GM12878 (cell line): Measurements from ENCODE around the gene GPATCH11. TPM values are rescaled to one million over a fixed set of nuclear protein-coding genes. Genes with fewer than 3 reads are reported as not detected.

Experiments
- ATAC-seq: fragments of 200-7000 bp; cut with Tn5 transposase; 3 replicates; pipeline ENCODE4 v1.9.1; 2020; ENCODE audit warnings: mild to moderate bottlenecking, moderate library complexity
- BruUV-seq: library from RNA; stranded (reverse); fragments of 400-500 nt; replicated peaks from 2 replicates; lab custom pipeline; 2021; lab: Mats Ljungman, UMichigan
- CTCF ChIA-PET: fragments of 300-600 bp; sonication (Branson Sonifier 250); formaldehyde crosslinking; extraction: SDS; loops from one replicate; lab custom pipeline; 2021; ENCODE audit warnings: inconsistent platforms; lab: Yijun Ruan, JAX
- POLR2A ChIA-PET: fragments of 350-600 bp; formaldehyde crosslinking; extraction: SDS; loops from one replicate; lab custom pipeline; 2021; ENCODE audit warnings: inconsistent platforms; lab: Charles Lee
- RAD21 ChIA-PET: fragments of 300-600 bp; sonication (Branson Sonifier 250); formaldehyde crosslinking; loops from one replicate; lab custom pipeline; 2023; ENCODE audit warnings: antibody characterized with exemption; ENCODE audit not compliant: unreplicated experiment; lab: Charles Lee
- SMC1A ChIA-PET: fragments of 300-600 bp; sonication (Branson Sonifier 250); formaldehyde crosslinking; loops from one replicate; lab custom pipeline; 2023; ENCODE audit not compliant: unreplicated experiment, uncharacterized antibody; lab: Charles Lee
- DNase-seq: peaks from one replicate; pipeline ENCODE4 v3.0.0-alpha.2; 2011; ENCODE audit warnings: low read depth, low spot score
- FAIRE-seq: peaks from 3 replicates; lab custom pipeline; 2011; peaks lifted over from hg19 to GRCh38; lab: Jason Lieb, UNC
- H2AFZ ChIP-seq: 2 replicates; pipeline ENCODE4 v1.6.0; 2011; ENCODE audit warnings: low read depth, low read length, control low read depth; ENCODE audit not compliant: control insufficient read depth
- H3K27ac ChIP-seq: 2 replicates; pipeline ENCODE4 v1.5.1; 2011; ENCODE audit warnings: control low read depth; ENCODE audit not compliant: control insufficient read depth, insufficient read depth
- H3K27me3 ChIP-seq, 2 experiments: replicated peaks in 1 of 2; 2 replicates each; pipeline versions ENCODE4 v1.6.0 to v1.6.1; 2011; ENCODE audit warnings: low read length in 1 of 2; ENCODE audit not compliant: control insufficient read depth in 2 of 2, insufficient read depth in 2 of 2
- H3K36me3 ChIP-seq, 2 experiments: 2 replicates each; pipeline ENCODE4 v1.5.1; 2011; ENCODE audit warnings: low read length in 1 of 2; ENCODE audit not compliant: control insufficient read depth in 2 of 2, insufficient read depth in 2 of 2
- H3K4me1 ChIP-seq: 2 replicates; pipeline ENCODE4 v1.6.1; 2011; ENCODE audit warnings: mild to moderate bottlenecking, low read length, moderate library complexity, mixed read lengths; ENCODE audit not compliant: control insufficient read depth, insufficient read depth
- H3K4me2 ChIP-seq: 2 replicates; pipeline ENCODE4 v1.6.0; 2011; ENCODE audit warnings: control low read depth; ENCODE audit not compliant: control insufficient read depth, insufficient read depth
- H3K4me3 ChIP-seq: fragments of 200-600 bp; sonication (generic); 2 replicates; pipeline ENCODE4 v1.5.1; 2016
- H3K79me2 ChIP-seq: 2 replicates; pipeline ENCODE4 v1.6.0; 2011; ENCODE audit warnings: low read length; ENCODE audit not compliant: control insufficient read depth, insufficient read depth
- H3K9ac ChIP-seq: 2 replicates; pipeline ENCODE4 v1.8.0; 2011; ENCODE audit warnings: low read length, control low read depth, mixed read lengths; ENCODE audit not compliant: control insufficient read depth, insufficient read depth
- H3K9me3 ChIP-seq: replicated peaks from 3 replicates; pipeline ENCODE4 v1.5.1; 2011; ENCODE audit warnings: mild to moderate bottlenecking, low read length; ENCODE audit not compliant: control insufficient read depth, insufficient read depth
- H4K20me1 ChIP-seq: 2 replicates; pipeline ENCODE4 v1.6.0; 2011; ENCODE audit not compliant: control insufficient read depth, insufficient read depth
- MXI1 ChIP-seq: fragments of 150-350 bp; IDR thresholded peaks from 2 replicates; pipeline ENCODE4 v1.6.1; 2011; ENCODE audit warnings: low read depth, mild to moderate bottlenecking, inconsistent platforms, low read length, improper control_type of control experiment
- NKRF ChIP-seq: fragments of 450-650 bp; conservative IDR thresholded peaks from 2 replicates; pipeline ENCODE4 v1.6.1; 2017; ENCODE audit warnings: mild to moderate bottlenecking, moderate library complexity
- WGBS: methylation state at CpG from one replicate; pipeline ENCODE4 v1.1.6; 2016; ENCODE audit warnings: low lambda C conversion rate; ENCODE audit not compliant: insufficient replicate concordance, insufficient coverage; ENCODE audit errors: missing lambda C conversion rate; 5-methylcytosine and 5-hydroxymethylcytosine counted together
- in situ Hi-C: fragments of 300-500 bp; cut with MboI; formaldehyde crosslinking; loops from 9 replicates; pipeline ENCODE4 v1.14.3; 2018; ENCODE audit warnings: mixed read lengths
- intact Hi-C: fragments of 100-400 bp; cut with micrococcal nuclease; formaldehyde crosslinking; loops from one replicate; pipeline ENCODE4 v1.14.2; 2022; ENCODE audit not compliant: unreplicated experiment
- polyA plus RNA-seq, 11 experiments: library from polyadenylated mRNA; depleted of rRNA in 4 of 11; unstranded in 6 of 11; stranded (reverse) in 5 of 11; fragments of >200 nt; fragmentation: Nextera tagmentation in 4 of 11; fragmentation: Illumina TruSeq in 1 of 11; extraction: Ambion mirVana in 4 of 11; extraction: Trizol in 1 of 11; gene quantifications; 1 replicate in 1 of 11; 2 replicates in 10 of 11; pipeline versions ENCODE4 v1.2.1 to v1.2.3, GENCODE V29; 2011 to 2016; ENCODE audit warnings: inconsistent platforms in 2 of 11, missing spikeins in 2 of 11, low read depth in 1 of 11
- total RNA-seq, 4 experiments: library from RNA; depleted of rRNA in 3 of 4; stranded (reverse); fragments of >200 nt in 3 of 4; fragmentation: Illumina TruSeq in 1 of 4; extraction: Trizol in 1 of 4; gene quantifications; 2 replicates each; pipeline versions ENCODE4 v1.2.1 to v1.2.3, GENCODE V29; 2013 to 2021

The GPATCH11 gene
- total and polyA plus RNA-seq, 10 of the 15 experiments (the other 5 are each of a cell fraction or from before 2014, with no cell fraction given) = 11.5 to 31.8 (median 16.5) TPM

- DNase-seq = no peak
- ChIA-PET SMC1A (interaction anchor here (0.6 to 2.3 kb wide), 4 partner anchors 9 to 71 kb away, joined by 3 to 9 read pairs (median 6); no protein-coding TSS in a partner anchor), RAD21 (interaction anchor here (1.0 to 1.3 kb wide), 2 partner anchors 28 to 72 kb away, joined by 3 read pairs; no protein-coding TSS in a partner anchor), CTCF (interaction anchor here (1.2 to 1.3 kb wide), 2 partner anchors 8 to 121 kb away, joined by 3 to 4 read pairs; no protein-coding TSS in a partner anchor)
- FAIRE-seq = no peak
- peaks cover 41% of the 10 kb centered on the region for H3K79me2 ChIP-seq
- 0% methylated on average over 10 of the region's 10 CpGs for WGBS
- intact Hi-C loops = loop anchor here (2.0 to 5.0 kb wide), 2 partner anchors 72 to 117 kb away; partner anchors contain the start of gene STRN
- H2AFZ ChIP-seq = peak overlapping the region; percentile 97
- no peaks in the 10 kb centered on the region for H4K20me1 ChIP-seq
- ATAC-seq = peak; percentile 2; the same call in 1 of the 3 replicates
- H3K9me3 ChIP-seq = no peaks in the 10 kb centered on the region
- BruUV-seq = TSS peak; percentile 80
- peak overlapping the region; percentile 87 for H3K4me3 ChIP-seq
- H3K4me1 ChIP-seq = peaks cover 23% of the 10 kb centered on the region
- in situ Hi-C loops = no loop called here
- H3K9ac ChIP-seq = peak overlapping the region; percentile 57
- H3K36me3 ChIP-seq = peaks cover 0 to 6% of the 10 kb centered on the region in 2 experiments; a peak in 3 of 4 replicates
- TF ChIP-seq MXI1 (no peak), NKRF (0 out of 2 replicates have a peak, but pooled peaks have one; percentile 14)
- TF ChIP-seq, all 136 proteins: peak for 1
- Histone ChIP-seq H3K4me2 (peak overlapping the region; percentile 84), H3K27ac (peak overlapping the region; percentile 78), H3K27me3 (no peaks in the 10 kb centered on the region)
- POLR2A ChIA-PET = interaction anchor here (0.6 to 2.1 kb wide), 5 partner anchors 28 to 118 kb away, joined by 3 to 6 read pairs (median 3); partner anchors contain the start of gene STRN
These were observed 479 bp downstream of the GPATCH11 start for GRCh38 chr2:37084797-37085196.
